RWPE2 (cell line): ENCODE results near the gene RAB17.

Experiments used
- ATAC-seq: fragments of 200-7000 bp; cut with Tn5 transposase; 3 replicates; pipeline ENCODE4 v1.9.1; 2021; ENCODE audit warnings: low read depth
- DNase-seq: peaks from one replicate; pipeline ENCODE4 v3.0.0-alpha.2; 2020; ENCODE audit warnings: low spot score
- H3K27ac ChIP-seq: fragments of 450-650 bp; 2 replicates; pipeline ENCODE4 v1.5.1; 2017; ENCODE audit warnings: mild to moderate bottlenecking; ENCODE audit not compliant: poor library complexity, severe bottlenecking
- H3K27me3 ChIP-seq: fragments of 250-450 bp; sonication (Bioruptor Pico); 2 replicates; pipeline ENCODE4 v1.5.1; 2021; ENCODE audit warnings: mild to moderate bottlenecking, moderate library complexity; ENCODE audit not compliant: insufficient read depth, poor library complexity, severe bottlenecking
- H3K36me3 ChIP-seq: fragments of 250-450 bp; sonication (Bioruptor Pico); 2 replicates; pipeline ENCODE4 v1.5.1; 2020; ENCODE audit warnings: low read depth, mild to moderate bottlenecking, moderate library complexity
- H3K4me1 ChIP-seq: fragments of 250-450 bp; sonication (Bioruptor Pico); 2 replicates; pipeline ENCODE4 v1.5.1; 2021; ENCODE audit warnings: mild to moderate bottlenecking, moderate library complexity; ENCODE audit not compliant: insufficient read depth, poor library complexity, severe bottlenecking
- H3K4me3 ChIP-seq: fragments of 250-450 bp; sonication (Bioruptor Pico); 2 replicates; pipeline ENCODE4 v1.5.1; 2021; ENCODE audit warnings: mild to moderate bottlenecking, moderate library complexity; ENCODE audit not compliant: severe bottlenecking
- H3K9me3 ChIP-seq: fragments of 250-450 bp; sonication (Bioruptor Pico); 2 replicates; pipeline ENCODE4 v1.5.1; 2021; ENCODE audit warnings: mild to moderate bottlenecking, moderate library complexity; ENCODE audit not compliant: severe bottlenecking
- CTCF ChIP-seq: fragments of 450-650 bp; IDR thresholded peaks from one replicate; pipeline ENCODE4 v1.5.1; 2017; ENCODE audit warnings: mild to moderate bottlenecking, moderate library complexity; ENCODE audit not compliant: poor library complexity, severe bottlenecking

RAB17 gene

GRCh38 chr2:237555560-237555959 lies 35.0 kb downstream of the RAB17 start:
- ATAC-seq: no peak
- H3K27me3 ChIP-seq: no peaks in the 10 kb centered on the region
- H3K4me1 ChIP-seq: peaks cover 6% of the 10 kb centered on the region
- DNase-seq: no peak
- no peaks in the 10 kb centered on the region for H3K36me3 ChIP-seq
- H3K9me3 ChIP-seq: peaks cover 6% of the 10 kb centered on the region
- no peak overlapping the region for H3K4me3 ChIP-seq
- no peak for TF ChIP-seq CTCF
- H3K27ac ChIP-seq: no peak overlapping the region

- no peak for DNase-seq
- H3K27me3 ChIP-seq: no peaks in the 10 kb centered on the region
- H3K36me3 ChIP-seq: no peaks in the 10 kb centered on the region
- TF ChIP-seq CTCF: no peak
- H3K9me3 ChIP-seq: peaks cover 6% of the 10 kb centered on the region
- H3K27ac ChIP-seq: no peak overlapping the region
- no peak overlapping the region for H3K4me3 ChIP-seq
- no peak for ATAC-seq
- peaks cover 1% of the 10 kb centered on the region for H3K4me1 ChIP-seq
Measured at GRCh38 chr2:237553948-237554347, 36.6 kb downstream of the RAB17 start.

GRCh38 chr2:237552908-237553307 lies 37.6 kb downstream of the RAB17 start:
- no peak overlapping the region for H3K4me3 ChIP-seq
- no peak for TF ChIP-seq CTCF
- no peak overlapping the region for H3K27ac ChIP-seq
- no peaks in the 10 kb centered on the region for H3K36me3 ChIP-seq
- peaks cover 6% of the 10 kb centered on the region for H3K9me3 ChIP-seq
- no peaks in the 10 kb centered on the region for H3K4me1 ChIP-seq
- ATAC-seq (no peak), DNase-seq (no peak)
- H3K27me3 ChIP-seq: no peaks in the 10 kb centered on the region

GRCh38 chr2:237551071-237551574 lies 39.4 kb downstream of the RAB17 start:
- TF ChIP-seq CTCF: no peak
- Histone ChIP-seq H3K27ac (no peak overlapping the region), H3K4me3 (no peak overlapping the region), H3K4me1 (no peaks in the 10 kb centered on the region), H3K9me3 (peaks cover 6% of the 10 kb centered on the region), H3K27me3 (no peaks in the 10 kb centered on the region), H3K36me3 (no peaks in the 10 kb centered on the region)
- ATAC-seq (no peak), DNase-seq (no peak)

GRCh38 chr2:237549643-237550415 lies 40.7 kb downstream of the RAB17 start:
- Histone ChIP-seq H3K36me3 (peaks cover 4% of the 10 kb centered on the region; the same call in 1 of the 2 replicates), H3K9me3 (no peaks in the 10 kb centered on the region), H3K27ac (no peak overlapping the region), H3K27me3 (no peaks in the 10 kb centered on the region), H3K4me1 (no peaks in the 10 kb centered on the region), H3K4me3 (no peak overlapping the region)
- 0 out of 3 replicates have a peak, but pooled peaks have one; percentile 17 for ATAC-seq
- no peak for TF ChIP-seq CTCF
- no peak for DNase-seq
